Measurements from ENCODE around the gene BRINP3. TPM values are rescaled to one million over a fixed set of nuclear protein-coding genes. Genes with fewer than 3 reads are reported as not detected.

BRINP3 gene
- total RNA-seq, 1 donor from 2014 or later = not detected

DNA sequence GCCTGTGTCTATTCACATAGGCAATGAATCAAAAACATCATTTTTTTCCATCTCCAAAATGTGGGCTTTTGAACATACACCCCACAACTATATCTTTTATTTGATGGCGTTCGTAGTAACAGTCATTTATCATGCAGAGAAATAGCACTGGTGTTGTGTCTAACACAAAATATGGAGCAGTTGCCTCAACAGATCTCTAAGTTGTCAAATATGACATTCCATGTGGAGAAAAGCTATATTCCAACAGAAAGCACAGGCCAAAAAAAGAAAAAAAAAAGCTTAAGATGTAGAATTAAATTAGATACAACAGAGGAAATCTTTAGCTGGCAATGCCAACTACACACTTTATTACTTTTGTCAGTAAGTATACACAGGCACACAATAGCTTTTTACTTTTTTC, 411.7 kb downstream of the BRINP3 start:
- Mint-ChIP-seq H3K9me3 (no peaks in the 10 kb centered on the region), H3K36me3 (ENCODE audit: low read depth) (no peaks in the 10 kb centered on the region), H3K4me3 (no peak overlapping the region), H3K27me3 (no peaks in the 10 kb centered on the region), H3K27ac (no peak overlapping the region), H3K4me1 (no peaks in the 10 kb centered on the region)
- no peak for DNase-seq
- intact Hi-C loops (cut with micrococcal nuclease) = no loop called here

DNA sequence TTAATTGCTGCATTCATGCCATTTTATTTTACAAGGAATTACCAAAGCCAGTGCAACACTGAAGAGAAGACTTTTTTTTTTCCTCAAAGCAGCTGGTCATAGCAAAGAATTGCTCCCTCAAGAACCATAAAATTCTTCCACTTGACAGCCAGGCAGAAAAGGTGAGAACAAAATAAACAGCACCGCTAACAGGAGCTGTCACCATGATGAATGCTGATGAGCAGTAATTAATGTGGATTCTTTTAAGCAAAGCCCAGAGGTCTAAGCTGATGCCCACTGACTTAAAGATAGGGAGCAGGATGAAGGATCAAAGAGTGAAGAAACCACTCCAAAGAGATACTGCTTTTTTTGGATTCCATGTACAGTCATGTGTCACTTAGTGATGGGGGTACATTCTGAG, 428.4 kb downstream of the BRINP3 start:
- Mint-ChIP-seq H3K36me3 (ENCODE audit: low read depth) (no peaks in the 10 kb centered on the region), H3K4me1 (no peaks in the 10 kb centered on the region), H3K27me3 (no peaks in the 10 kb centered on the region), H3K27ac (no peak overlapping the region), H3K4me3 (no peak overlapping the region), H3K9me3 (no peaks in the 10 kb centered on the region)
- intact Hi-C loops (cut with micrococcal nuclease) = no loop called here
- no peak for DNase-seq
